ENCODE results near the gene FTO. TPM values are rescaled to one million over a fixed set of nuclear protein-coding genes. Genes with fewer than 3 reads are reported as not detected.
A peak's percentile ranks its signal among the peaks of the same experiment; 100 is the strongest.

Gene FTO
- total RNA-seq, 2 donors from 2014 or later = 47.5 to 50.4 TPM

- H3K9me3 ChIP-seq = no peaks in the 10 kb centered on the region
- peak overlapping the region in 1 of 4 donors; percentile 16 for H3K27ac ChIP-seq
- DNase-seq (no peak), ATAC-seq (no peak)
- H3K4me1 ChIP-seq = peaks cover 27% of the 10 kb centered on the region
- TF ChIP-seq, protein P1, sequence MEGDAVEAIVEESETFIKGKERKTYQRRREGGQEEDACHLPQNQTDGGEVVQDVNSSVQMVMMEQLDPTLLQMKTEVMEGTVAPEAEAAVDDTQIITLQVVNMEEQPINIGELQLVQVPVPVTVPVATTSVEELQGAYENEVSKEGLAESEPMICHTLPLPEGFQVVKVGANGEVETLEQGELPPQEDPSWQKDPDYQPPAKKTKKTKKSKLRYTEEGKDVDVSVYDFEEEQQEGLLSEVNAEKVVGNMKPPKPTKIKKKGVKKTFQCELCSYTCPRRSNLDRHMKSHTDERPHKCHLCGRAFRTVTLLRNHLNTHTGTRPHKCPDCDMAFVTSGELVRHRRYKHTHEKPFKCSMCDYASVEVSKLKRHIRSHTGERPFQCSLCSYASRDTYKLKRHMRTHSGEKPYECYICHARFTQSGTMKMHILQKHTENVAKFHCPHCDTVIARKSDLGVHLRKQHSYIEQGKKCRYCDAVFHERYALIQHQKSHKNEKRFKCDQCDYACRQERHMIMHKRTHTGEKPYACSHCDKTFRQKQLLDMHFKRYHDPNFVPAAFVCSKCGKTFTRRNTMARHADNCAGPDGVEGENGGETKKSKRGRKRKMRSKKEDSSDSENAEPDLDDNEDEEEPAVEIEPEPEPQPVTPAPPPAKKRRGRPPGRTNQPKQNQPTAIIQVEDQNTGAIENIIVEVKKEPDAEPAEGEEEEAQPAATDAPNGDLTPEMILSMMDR (IDR thresholded peaks at IDR 0.05) = no peak
- no peak for TF ChIP-seq POLR2A (IDR thresholded peaks at IDR 0.05)
- H3K27me3 ChIP-seq = no peaks in the 10 kb centered on the region
- intact Hi-C loops (cut with DNase I) = no loop called here
- H3K4me3 ChIP-seq = no peak overlapping the region
- H3K36me3 ChIP-seq (replicated peaks in 1 of 2; ENCODE audit: insufficient read depth in 1 of 2, low read depth in 2 of 2) = no peaks in the 10 kb centered on the region
- 59 to 67% methylated on average over 1 of the region's 1 CpG for WGBS, 2 donors
Measured at GRCh38 chr16:53817812-53818550, 114.0 kb downstream of the FTO start.

GRCh38 chr16:53821487-53821886 is 117.5 kb downstream of the FTO start:
- Histone ChIP-seq H3K27me3 (no peaks in the 10 kb centered on the region), H3K9me3 (no peaks in the 10 kb centered on the region), H3K4me1 (peaks cover 54% of the 10 kb centered on the region), H3K36me3 (replicated peaks in 1 of 2; ENCODE audit: insufficient read depth in 1 of 2, low read depth in 2 of 2) (no peaks in the 10 kb centered on the region), H3K4me3 (no peak overlapping the region), H3K27ac (peak overlapping the region in 2 of 4 donors; percentile 12 to 61)
- ATAC-seq = no peak
- no peak for DNase-seq
- TF ChIP-seq, protein P1 (IDR thresholded peaks at IDR 0.05) = no peak
- no peak for TF ChIP-seq POLR2A (IDR thresholded peaks at IDR 0.05)
- intact Hi-C loops (cut with DNase I) = no loop called here
- 50 to 65% methylated on average over 1 of the region's 1 CpG for WGBS, 2 donors

- ATAC-seq (peak; percentile 58), DNase-seq (no peak)
- Histone ChIP-seq H3K36me3 (replicated peaks in 1 of 2; ENCODE audit: insufficient read depth in 1 of 2, low read depth in 2 of 2) (no peaks in the 10 kb centered on the region), H3K9me3 (no peaks in the 10 kb centered on the region), H3K27me3 (no peaks in the 10 kb centered on the region), H3K4me3 (no peak overlapping the region), H3K27ac (peak overlapping the region in 3 of 4 donors; percentile 6 to 61 (median 31)), H3K4me1 (peaks cover 60% of the 10 kb centered on the region)
- TF ChIP-seq, protein P1 (IDR thresholded peaks at IDR 0.05) = peak in 2 of 7 experiments; percentile 14 to 17
- no peak for TF ChIP-seq POLR2A (IDR thresholded peaks at IDR 0.05)
- 70 to 86% methylated on average over 4 of the region's 4 CpGs for WGBS, 2 donors
- intact Hi-C loops (cut with DNase I) = no loop called here
Measured at GRCh38 chr16:53821957-53822625, 118.1 kb downstream of the FTO start.

DNA sequence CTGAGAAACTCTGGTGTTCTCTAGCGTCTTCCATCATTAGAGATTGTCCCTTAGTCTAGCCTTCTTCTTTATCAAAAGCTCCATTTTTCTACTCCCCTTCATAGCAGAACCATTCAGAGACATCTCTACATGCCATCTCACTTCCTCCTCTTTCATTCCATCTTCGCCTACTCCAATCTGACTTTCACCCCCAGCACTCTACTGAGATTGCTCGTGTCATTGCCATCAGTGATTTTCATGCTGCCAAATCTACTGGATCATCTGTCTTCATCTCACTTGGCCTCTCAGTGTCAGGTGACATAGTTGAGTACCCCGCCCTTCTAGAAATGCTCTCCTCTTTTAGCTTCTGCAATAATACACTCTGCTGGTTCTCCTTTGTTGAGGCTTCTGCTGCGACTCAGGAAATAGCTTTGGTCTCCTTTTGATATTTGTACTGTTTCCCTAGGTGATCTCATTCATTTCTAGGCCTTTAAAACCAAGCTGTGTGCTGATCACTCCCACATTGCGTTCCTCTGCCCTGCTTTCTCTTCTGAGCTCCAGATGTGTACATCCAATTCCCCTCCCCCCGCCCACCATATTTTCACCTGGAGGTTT is 119.1 kb downstream of the FTO start:
- ATAC-seq = no peak
- 92 to 95% methylated on average over 7 of the region's 7 CpGs for WGBS, 2 donors
- no peak for TF ChIP-seq POLR2A (IDR thresholded peaks at IDR 0.05)
- TF ChIP-seq, protein P1 (IDR thresholded peaks at IDR 0.05) = no peak
- no peaks in the 10 kb centered on the region for H3K27me3 ChIP-seq
- peak overlapping the region in 1 of 4 donors; percentile 20 for H3K27ac ChIP-seq
- H3K9me3 ChIP-seq = no peaks in the 10 kb centered on the region
- DNase-seq = no peak
- peaks cover 60% of the 10 kb centered on the region for H3K4me1 ChIP-seq
- H3K4me3 ChIP-seq = no peak overlapping the region
- H3K36me3 ChIP-seq (replicated peaks in 1 of 2; ENCODE audit: insufficient read depth in 1 of 2, low read depth in 2 of 2) = no peaks in the 10 kb centered on the region
- intact Hi-C loops (cut with DNase I) = no loop called here
